Erythroblast (primary cell): ENCODE results near the gene CD79A.

Source experiments
- GATA1 ChIP-seq: IDR thresholded peaks from 2 replicates; pipeline ENCODE4 v1.6.1; 2011; ENCODE audit warnings: low read depth, mild to moderate bottlenecking, control low read depth, low read length, moderate library complexity
- POLR2A ChIP-seq: IDR thresholded peaks from 2 replicates; pipeline ENCODE4 v1.6.1; 2011; ENCODE audit warnings: mild to moderate bottlenecking, low read length

DNA sequence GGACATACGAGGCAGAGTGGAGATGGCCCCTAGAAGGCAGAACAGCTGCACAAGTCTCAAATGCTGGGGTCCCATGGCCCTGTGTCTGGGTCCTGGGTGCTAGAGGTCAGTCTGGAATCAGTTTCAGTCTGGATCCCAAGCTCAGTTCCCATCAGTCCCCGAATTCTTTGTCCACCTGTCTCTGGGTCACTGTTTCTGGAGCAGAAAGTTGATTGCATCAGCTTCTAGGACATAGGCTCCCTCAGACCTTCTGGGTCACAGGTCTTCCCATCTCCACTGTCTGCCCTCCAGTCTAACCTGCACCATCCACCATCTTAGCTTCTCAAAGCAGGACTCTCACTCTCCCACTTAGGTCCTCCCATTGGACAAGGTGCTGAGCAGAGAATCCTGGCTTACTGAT is 37.9 kb upstream of the CD79A start:
- TF ChIP-seq POLR2A (no peak), GATA1 (no peak)
